Fibroblast of skin of back (primary cell): ENCODE results near the gene EXO5.
"Not testable (repeated sequence)": the region's sequence is repeated elsewhere in the genome, so short reads cannot be mapped to it uniquely, and the experiment has no call there.

Source experiments
- DNase-seq: peaks from one replicate; pipeline ENCODE4 v3.0.0-alpha.2; 2013

Gene EXO5

GRCh38 chr1:40554807-40555206 is 46.2 kb downstream of the EXO5 start:
- DNase-seq = not testable (repeated sequence)

GRCh38 chr1:40556121-40556520 is 47.6 kb downstream of the EXO5 start:
- no peak for DNase-seq

GRCh38 chr1:40558241-40558640 is 49.7 kb downstream of the EXO5 start:
- DNase-seq = not testable (repeated sequence)

- no peak for DNase-seq
Measured at GRCh38 chr1:40562185-40562584, 53.6 kb downstream of the EXO5 start.

- DNase-seq = no peak
Measured at GRCh38 chr1:40563266-40563665, 54.7 kb downstream of the EXO5 start.

GRCh38 chr1:40564506-40564905 is 55.9 kb downstream of the EXO5 start:
- no peak for DNase-seq

GRCh38 chr1:40564913-40565312 is 56.3 kb downstream of the EXO5 start:
- DNase-seq = no peak
